ENCODE data around the gene PSTPIP2. TPM values are rescaled to one million over a fixed set of nuclear protein-coding genes. Genes with fewer than 3 reads are reported as not detected.

Gene PSTPIP2
- total and polyA plus RNA-seq, 2 of the 13 experiments (the other 11 are each of a cell fraction or from before 2014, with no cell fraction given): 0.25 to 0.27 TPM

GRCh38 chr18:46051731-46052461 lies 20.2 kb downstream of the PSTPIP2 start (continued):
- TF ChIP-seq TFDP1 (CRISPR knock-in tag; IDR thresholded peaks at IDR 0.05; ENCODE audit: borderline replicate concordance) (no peak), CEBPB (IDR thresholded peaks at IDR 0.05; ENCODE audit: borderline replicate concordance, low read depth, low read length) (peak; percentile 95), TARDBP (CRISPR knock-in tag; IDR thresholded peaks at IDR 0.05) (peak; percentile 42; the same call in 1 of the 2 replicates), KLF11 (CRISPR knock-in tag; IDR thresholded peaks at IDR 0.05) (no peak), ZNF30 (CRISPR knock-in tag; IDR thresholded peaks at IDR 0.05) (no peak), EED (CRISPR knock-in tag; IDR thresholded peaks at IDR 0.05) (no peak), TEAD3 (CRISPR knock-in tag; optimal IDR thresholded peaks at IDR 0.05; ENCODE audit: borderline replicate concordance) (peak; percentile 93), REST (IDR thresholded peaks at IDR 0.05; ENCODE audit: borderline replicate concordance in 1 of 2, low read depth in 1 of 2, low read length in 2 of 2) (peak in 1 of 2 experiments; percentile 73; a peak in 2 of 4 replicates), NFE2L2 (IDR thresholded peaks at IDR 0.05; ENCODE audit: low read length) (no peak), ZBTB37 (CRISPR knock-in tag; IDR thresholded peaks at IDR 0.05) (peak; percentile 67; the same call in 1 of the 2 replicates), ESRRA (CRISPR knock-in tag; IDR thresholded peaks at IDR 0.05; ENCODE audit: low read depth) (peak; percentile 49; the same call in 1 of the 2 replicates), MAFK (conservative IDR thresholded peaks at IDR 0.05 in 1 of 2, IDR thresholded peaks at IDR 0.05 in 1 of 2; ENCODE audit: low read length in 2 of 2) (no peak), ZBTB3 (CRISPR knock-in tag; IDR thresholded peaks at IDR 0.05; ENCODE audit: borderline replicate concordance, low read depth) (no peak)
- TF ChIP-seq, protein P1, sequence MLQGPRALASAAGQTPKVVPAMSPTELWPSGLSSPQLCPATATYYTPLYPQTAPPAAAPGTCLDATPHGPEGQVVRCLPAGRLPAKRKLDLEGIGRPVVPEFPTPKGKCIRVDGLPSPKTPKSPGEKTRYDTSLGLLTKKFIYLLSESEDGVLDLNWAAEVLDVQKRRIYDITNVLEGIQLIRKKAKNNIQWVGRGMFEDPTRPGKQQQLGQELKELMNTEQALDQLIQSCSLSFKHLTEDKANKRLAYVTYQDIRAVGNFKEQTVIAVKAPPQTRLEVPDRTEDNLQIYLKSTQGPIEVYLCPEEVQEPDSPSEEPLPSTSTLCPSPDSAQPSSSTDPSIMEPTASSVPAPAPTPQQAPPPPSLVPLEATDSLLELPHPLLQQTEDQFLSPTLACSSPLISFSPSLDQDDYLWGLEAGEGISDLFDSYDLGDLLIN (CRISPR knock-in tag; IDR thresholded peaks at IDR 0.05; ENCODE audit: borderline replicate concordance): no peak
- TF ChIP-seq, protein P2, sequence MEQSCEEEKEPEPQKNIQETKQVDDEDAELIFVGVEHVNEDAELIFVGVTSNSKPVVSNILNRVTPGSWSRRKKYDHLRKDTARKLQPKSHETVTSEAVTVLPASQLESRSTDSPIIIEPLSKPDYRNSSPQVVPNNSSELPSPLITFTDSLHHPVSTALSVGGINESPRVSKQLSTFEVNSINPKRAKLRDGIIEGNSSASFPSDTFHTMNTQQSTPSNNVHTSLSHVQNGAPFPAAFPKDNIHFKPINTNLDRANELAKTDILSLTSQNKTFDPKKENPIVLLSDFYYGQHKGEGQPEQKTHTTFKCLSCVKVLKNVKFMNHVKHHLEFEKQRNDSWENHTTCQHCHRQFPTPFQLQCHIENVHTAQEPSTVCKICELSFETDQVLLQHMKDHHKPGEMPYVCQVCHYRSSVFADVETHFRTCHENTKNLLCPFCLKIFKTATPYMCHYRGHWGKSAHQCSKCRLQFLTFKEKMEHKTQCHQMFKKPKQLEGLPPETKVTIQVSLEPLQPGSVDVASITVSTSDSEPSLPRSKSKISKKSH (CRISPR knock-in tag; IDR thresholded peaks at IDR 0.05; ENCODE audit: borderline replicate concordance): no peak
- TF ChIP-seq, protein P3, sequence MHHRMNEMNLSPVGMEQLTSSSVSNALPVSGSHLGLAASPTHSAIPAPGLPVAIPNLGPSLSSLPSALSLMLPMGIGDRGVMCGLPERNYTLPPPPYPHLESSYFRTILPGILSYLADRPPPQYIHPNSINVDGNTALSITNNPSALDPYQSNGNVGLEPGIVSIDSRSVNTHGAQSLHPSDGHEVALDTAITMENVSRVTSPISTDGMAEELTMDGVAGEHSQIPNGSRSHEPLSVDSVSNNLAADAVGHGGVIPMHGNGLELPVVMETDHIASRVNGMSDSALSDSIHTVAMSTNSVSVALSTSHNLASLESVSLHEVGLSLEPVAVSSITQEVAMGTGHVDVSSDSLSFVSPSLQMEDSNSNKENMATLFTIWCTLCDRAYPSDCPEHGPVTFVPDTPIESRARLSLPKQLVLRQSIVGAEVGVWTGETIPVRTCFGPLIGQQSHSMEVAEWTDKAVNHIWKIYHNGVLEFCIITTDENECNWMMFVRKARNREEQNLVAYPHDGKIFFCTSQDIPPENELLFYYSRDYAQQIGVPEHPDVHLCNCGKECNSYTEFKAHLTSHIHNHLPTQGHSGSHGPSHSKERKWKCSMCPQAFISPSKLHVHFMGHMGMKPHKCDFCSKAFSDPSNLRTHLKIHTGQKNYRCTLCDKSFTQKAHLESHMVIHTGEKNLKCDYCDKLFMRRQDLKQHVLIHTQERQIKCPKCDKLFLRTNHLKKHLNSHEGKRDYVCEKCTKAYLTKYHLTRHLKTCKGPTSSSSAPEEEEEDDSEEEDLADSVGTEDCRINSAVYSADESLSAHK (CRISPR knock-in tag; IDR thresholded peaks at IDR 0.05; ENCODE audit: borderline replicate concordance): no peak

Measured in HepG2 (cell line).